HG03565 (cell line): ENCODE data around the gene THADA.

Source experiments
- ATAC-seq: cut with Tn5 transposase; IDR thresholded peaks from one replicate; pipeline ENCODE4 v1.9.1; 2021; ENCODE audit warnings: mild to moderate bottlenecking, moderate library complexity; ENCODE audit not compliant: unreplicated experiment

Gene THADA

DNA sequence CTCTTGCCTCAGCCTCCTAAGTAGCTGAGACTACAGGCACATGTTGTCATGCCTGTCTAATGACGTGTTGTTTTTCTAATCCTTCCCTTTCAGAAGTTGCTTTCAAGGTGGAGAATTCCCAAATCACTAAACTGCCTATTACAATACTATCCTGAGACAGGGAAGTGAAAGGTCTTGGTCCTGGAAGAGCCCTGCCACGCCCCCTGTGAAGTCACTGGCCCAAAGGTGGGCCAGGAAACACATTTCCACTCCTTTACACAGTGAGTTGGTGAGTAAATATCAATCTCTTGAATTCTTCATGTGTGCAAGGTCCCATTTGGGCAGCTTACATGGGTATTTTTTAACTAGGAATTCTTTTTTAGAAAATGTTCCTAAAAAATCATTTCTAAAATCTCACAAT is 150.1 kb downstream of the THADA start:
- ATAC-seq: no peak

DNA sequence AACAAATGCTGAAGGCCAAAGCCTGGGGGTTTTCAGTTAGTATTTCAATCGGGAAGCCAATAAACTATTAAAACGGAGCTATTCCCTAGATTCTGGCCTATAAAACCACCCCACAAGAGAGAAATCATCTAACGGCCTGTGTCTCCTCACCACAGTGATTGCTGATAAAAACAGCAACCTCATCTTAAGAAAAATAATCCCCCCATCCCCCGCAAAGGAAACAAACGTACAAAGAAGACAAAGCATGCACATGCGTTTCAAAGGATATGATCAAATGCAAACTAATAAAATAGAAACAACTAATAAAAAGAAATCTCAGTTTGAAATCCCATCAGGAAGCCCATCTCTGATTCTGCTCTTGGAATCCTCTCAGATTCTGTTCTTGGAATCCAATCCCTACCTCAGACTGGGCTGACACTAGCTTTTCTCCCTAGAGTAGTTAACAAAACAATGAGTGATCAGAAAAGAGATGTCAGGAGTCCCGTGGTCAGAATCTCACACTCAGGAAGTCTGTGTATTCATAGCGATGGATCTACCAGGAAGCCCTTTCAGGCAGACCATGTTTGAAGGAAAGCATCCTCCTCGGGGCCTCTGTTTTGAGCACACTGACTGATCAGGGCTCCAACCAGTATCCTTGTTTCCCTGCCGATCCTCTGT is 150.7 kb downstream of the THADA start:
- ATAC-seq: no peak

DNA sequence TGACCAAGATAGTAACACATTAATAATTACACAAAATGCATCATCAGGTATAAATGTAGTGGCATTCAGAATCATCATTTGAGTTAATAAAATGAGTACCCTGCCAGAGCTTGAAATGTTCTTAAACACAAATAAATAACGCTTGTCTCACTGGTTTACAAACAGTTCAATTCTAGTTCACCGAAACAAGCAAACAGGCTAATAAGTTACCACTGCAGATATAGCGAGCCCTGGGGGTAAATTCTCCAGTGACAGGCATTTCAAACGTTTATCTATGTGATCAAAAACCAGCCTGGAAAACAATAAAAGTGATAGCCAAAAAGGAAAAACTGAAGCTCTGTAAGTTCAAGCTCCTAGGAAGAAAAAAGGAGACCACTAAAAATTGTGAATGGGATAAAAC is 152.6 kb downstream of the THADA start:
- ATAC-seq: no peak

DNA sequence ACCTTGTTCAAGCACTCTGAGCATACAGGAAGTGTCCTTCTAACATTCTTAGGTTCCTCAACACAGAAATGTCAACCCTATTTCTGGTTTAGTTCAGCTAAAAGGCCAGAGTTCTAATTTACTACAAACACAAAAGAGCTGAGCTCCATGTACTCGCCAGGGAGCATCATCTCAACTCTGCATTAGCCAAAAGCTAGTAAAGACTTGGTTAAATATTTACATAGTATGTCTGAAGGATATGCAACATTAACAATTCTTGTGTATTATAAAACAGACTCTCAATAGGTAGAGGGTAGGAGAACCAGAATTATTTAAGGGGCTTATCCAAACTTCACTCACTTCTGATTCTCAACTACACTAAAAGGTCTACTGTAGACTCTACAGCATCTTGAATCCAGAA is 154.6 kb downstream of the THADA start:
- no peak for ATAC-seq

DNA sequence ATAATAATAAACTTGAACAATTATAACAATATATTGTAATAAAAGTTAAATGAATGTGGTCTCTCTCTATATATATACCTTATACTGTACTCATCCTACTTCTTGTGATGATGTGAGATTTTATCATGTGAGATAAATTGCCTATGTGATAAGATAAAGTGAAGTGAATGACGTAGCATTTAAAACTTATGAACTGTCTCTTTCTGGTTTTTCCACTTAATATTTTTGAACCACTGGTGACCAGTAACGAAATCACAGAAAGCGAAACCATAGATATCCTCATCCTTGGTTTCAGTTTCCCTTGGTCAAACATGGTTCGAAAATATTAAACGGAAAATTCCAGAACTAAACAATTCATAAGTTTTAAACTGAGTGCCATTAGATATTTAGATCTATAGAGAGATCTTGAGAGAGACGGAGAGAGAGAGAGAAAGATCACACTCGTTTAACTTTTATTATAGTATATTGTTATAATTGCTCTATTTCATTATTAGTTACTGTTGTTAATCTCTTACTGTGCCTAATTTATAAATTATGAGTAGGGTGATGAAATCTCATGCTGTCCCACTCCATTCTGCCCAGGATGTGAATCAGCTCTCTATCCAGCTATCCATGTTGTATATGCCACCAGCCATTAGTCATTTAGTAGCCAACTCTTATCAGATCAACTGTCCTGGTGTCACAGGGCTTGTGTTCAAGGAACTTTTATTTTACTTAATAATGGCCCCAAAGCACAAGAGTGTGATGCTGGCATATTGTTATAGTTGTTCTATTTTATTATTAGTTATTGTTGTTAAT is 156.8 kb downstream of the THADA start:
- ATAC-seq: no peak

DNA sequence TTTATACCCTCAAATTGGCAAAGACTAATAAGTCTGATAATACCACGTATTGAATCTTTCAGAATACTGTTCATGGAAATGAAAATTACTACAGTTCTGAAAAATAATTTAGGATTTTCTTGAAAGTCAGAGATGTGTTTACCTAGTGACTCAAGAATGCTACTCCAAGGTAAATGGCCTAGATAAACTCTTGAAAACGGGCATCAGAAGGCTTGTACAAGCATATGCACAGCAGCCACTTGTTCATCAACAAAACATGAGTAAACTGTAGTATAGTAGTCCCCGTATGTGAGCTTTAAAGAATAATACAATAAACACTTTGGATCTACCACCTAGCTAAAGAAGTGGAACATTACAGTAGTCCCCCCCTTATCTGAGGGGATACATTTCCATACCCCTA is 157.5 kb downstream of the THADA start:
- no peak for ATAC-seq

DNA sequence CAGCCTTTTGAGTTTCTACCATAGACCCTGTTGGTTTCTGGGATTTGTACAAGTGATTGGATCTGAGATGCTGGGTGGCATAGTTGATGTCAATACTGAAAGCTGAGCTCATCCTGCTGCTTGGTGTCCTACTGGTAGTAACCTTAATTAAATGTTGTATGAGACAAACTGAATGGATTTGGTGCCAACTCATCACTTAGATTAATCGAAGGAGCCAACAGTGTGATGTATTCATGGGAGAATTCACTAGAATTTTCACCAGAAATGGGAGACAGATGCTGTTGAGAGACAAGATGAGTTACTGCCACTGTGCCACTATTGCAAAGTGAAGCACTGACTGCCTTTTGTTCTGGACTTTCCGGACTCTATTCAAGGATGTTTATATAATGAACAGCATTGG is 158.5 kb downstream of the THADA start:
- no peak for ATAC-seq

DNA sequence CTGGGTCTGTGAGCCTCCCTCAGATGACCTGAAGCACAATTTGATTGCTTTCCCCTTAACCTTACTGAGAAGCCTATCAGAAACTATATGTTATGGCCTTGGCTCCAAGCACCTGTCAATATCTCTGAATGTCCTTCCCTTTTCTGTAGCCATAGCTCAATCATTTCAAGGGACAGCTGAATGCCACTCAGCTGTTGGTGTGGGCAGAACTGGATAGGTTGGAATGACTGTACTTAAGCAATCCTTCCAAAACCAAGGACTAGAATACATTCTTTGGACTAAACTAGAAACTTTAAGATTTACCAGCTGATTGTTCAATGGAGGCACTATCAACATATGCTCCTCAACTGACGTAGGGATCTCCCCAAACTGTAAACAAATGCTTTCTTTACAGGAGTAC is 159.4 kb downstream of the THADA start:
- ATAC-seq: no peak

DNA sequence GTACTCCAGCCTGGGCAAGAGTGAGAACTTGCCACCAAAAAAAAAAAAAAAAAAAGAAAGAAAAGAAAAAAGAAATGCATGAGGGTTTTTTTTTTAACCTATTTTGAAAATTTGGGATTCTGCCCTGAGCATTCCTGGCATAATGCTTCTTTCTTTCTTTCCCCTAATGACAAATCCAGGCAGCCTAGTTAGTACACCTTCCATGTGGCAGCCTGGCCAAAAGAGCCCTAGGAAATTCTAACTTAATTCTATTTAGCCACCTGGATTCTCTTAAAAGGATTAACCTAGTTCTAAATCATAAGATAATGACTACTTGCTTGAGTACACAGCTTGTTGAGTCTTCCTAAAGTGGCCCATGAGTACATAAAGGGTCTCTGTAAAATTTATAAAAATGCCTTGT is 160.1 kb downstream of the THADA start:
- no peak for ATAC-seq

DNA sequence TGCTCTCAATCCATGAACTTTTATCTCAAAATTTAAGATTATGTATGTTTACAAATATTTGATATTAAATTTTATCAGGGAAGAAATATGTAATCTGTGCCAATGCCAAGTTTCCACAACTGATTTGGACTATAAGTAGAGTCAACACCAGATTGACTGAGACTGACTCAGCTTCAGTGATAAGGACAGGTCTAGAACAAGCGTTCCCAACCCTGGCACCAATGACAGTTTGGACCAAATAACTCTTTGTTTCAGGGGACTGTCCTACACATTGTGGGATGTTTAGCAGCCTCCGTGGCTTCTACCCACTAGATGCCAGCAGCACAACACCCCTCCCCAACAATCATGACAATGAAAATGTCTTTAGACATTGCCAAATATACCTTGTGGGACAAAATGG is 165.3 kb downstream of the THADA start:
- no peak for ATAC-seq

DNA sequence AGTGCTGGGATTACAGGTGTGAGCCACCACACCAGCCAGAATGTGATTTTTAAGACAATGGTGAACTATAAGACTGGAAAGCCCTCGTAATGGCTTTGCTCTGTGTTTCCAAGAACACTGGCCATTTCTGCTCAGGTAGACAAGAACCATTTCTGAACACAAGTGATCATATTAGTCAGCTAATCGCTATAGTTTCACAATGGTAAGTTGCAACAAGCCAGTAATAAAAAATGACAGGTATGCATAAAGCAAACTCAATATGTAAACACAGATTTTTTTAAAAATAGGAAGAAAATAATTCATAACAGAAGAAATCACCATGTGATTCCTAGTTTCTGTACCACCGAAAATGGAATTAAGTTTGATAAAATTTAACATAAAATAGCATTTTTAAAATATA is 166.5 kb downstream of the THADA start:
- ATAC-seq: no peak

DNA sequence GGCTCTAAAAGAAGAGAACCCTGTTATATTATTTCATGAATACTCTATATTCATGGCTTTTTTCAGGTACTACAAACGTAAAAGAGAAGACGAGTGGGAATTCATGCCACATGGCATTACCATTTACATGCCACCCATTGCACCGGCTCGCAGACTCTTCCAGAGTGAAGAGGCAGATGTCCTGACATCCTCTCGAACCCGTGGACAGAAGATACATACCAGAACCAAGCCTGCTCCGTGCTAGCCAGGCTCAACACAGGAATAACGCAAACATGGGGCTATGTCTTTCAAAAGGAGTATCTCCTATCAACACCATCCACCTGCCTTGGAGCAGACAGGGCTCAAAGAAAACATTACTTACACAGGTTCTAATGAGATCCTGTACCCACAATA is 168.8 kb downstream of the THADA start:
- ATAC-seq: no peak

DNA sequence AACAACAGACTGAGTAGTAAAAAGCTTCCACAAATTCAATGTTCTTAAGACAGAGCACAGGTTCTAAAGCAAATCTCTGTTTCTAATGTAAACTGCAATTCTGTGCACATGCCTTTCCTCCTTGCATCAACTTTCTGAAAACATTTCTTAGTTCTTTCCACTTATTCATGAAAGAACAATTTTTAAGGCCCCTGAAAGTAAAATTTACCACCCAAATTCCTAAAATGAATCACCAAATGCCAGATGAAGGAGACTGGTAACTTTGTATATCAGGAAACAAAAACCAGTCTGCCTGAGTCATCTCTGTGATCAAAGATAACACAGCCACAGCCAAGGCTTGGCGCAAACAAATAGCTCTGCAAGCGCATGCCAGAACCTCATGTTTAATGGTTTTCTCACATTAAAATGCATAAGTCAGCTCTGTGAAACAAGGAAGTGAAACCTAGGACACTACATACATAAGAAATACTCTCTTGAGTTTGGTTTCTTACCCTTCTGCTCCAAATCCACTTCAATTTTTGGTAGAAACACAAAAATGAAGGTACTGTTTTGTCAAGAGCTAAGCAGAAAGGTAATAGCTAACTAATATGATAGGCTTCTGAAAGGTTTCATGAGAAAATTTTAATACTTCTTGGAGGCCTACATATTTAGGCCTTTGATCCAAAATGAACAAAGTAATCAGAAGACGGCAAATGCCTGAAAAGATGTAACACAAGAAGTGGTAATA is 169.4 kb downstream of the THADA start:
- ATAC-seq: peak; percentile 85

DNA sequence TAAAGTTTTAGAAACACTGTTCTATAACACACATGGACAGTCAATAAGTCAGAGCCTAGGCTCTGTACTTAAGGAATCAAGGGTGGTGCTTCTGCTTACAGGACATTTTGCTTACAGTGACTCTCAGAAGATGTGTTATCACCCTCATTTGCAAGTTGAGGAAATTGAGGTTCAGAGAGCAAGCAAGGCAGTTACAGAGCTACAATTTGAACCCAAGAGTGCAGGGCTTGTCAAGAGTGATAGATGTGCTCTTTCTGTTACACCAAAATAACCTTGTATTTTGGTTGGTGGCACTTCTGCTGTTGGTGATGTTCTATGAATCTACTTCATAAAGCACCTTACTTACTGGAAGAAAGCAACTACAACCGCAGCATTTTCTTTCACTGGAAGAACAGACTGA is 170.2 kb downstream of the THADA start:
- no peak for ATAC-seq

DNA sequence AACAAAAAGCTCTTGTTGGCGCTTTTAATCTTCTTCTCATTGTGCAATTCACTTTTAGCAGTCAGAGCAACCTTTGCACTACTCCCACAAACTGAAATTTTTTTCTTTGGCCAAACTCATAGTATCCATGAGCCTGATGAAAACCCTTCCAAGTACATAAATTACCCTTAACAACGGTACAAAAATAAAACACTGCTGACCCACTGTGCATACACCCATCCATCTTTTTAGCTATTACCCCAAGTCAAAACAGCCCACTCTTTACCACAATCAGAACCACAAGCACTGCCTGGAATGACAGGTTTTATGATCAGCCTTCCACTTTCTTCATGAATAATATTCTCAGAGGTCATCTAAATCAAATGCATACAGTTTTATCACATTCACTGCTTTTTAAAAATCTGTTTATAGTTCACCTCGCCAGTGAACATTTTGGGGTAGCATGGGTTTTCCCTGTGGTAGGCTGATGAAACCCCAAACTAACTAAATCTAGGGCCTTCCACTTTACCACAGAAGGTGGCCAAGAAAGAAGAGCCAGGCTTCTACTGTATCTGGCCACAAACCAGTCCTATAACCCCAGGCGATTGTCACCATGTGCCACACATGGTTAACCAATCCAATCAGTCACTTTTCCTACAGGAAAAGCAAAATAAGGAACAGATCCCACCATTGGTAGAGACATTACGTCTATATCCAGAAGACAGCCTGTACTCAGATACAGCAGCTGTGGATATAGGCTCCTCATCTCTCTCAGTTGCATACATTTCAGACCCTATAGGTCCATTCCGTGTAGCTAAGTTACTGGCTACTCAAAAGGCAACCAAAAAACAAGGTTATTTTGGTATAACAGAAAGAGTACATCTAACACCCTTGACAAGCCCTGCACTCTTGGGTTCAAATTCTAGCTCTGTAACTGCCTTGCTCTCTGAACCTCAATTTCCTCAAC is 171.3 kb downstream of the THADA start:
- no peak for ATAC-seq

DNA sequence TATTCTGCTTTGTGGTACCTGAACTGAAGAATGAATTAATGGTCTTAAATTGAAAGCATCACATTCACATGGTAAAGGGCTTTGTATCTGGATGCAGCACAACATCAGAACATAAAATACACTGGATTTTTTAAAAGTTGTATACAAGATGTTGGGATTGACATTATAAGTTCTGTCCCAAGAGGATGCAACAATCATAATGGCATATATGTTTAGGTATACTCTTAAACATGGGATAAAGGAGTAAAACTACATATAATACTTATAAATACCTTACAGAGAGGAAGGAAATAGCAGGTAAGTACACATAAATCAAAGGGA is 171.9 kb downstream of the THADA start:
- no peak for ATAC-seq

DNA sequence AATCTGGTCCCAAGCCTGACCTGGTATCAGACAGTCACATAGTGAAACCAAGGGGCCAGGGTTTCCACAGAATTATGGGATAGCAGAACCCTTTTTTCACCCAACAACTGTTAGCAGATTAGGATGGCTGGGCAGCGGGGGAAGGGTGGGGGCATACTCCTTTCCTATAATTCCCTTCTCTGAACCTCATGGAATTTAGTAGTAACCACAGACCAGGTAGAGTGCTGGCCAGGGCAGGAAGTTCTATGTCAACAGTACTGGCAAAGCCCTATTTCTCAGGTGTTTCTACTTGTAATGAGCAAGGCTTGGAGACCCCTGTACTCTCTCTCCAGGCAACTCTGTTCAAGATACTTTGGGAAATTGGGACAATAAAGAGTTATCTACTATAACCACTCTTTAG is 174.6 kb downstream of the THADA start:
- ATAC-seq: no peak

DNA sequence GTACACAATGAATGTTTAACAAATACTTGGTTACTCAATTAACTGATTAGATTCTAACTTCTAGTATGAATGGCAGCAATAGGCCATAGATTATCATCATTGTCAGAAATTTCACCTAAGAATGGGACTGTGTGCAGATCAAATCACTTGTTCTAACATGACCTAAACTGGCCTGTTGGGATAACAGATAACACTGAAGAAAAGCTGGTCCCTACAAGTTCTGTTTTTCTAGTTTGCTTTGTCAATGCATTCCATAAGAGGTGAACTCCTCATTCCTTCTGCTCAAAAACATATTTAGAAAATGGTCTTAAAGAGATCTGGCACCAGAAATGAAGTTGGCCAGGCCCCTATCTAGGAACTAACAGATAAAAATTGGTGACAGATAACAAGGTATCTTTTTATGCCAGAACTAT is 175.4 kb downstream of the THADA start:
- no peak for ATAC-seq

DNA sequence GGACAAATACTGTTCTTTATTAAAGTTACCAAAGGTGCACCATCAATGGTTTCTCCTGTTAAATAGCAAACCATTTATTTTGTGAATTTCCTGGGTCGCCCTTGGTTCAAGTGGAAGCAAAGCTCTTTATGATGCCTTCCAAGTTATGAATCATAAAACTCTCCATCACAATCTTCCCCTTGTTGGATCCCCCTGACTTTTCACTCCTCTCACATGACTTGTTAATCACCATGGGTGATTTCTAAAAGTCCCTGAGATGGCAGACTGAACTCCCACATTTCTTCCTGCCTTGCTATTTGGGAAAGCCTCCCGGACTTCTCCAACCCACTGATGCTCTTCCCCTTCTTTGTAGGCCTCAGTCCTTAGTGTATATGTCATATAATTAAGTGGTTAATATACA is 176.0 kb downstream of the THADA start:
- ATAC-seq: no peak

DNA sequence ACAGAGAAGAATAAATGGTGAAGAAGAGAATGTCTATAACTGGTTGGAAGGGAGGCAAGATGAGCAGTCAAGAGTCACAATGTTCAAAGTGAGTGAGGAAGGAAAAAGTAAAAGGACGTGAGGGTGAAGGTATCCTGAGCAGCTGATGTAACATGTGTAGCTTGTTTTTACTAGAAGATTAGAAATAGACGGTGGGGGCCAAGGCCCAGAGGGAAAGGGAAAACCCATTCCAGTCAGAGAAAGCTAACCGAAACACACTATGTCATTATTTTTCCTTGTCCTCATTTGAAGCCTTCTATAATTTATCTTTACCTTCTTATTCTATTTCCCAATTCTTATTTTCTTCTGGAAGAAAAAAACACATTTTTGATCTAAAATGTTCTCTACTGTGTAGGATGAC is 176.6 kb downstream of the THADA start:
- no peak for ATAC-seq

DNA sequence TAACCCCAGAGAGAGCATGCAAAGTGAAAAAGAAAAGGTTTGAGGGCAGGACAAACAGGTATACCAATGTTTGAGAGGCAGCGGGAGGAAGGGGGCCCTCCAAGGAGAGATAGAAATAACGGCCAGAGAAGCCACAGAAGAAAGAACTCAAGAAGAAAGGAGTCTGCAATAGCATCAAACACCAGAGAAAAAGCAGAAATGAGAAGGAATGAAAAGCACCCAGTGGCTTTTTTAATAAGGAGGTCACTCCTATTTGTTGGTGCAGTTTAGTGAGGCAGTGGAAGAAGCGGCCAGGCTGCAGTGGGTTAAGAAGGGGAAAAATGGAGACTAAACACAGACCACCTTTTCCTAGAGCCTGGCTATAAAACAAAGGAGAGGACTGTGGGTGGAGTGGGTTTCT is 177.2 kb downstream of the THADA start:
- ATAC-seq: no peak
